ENCODE data around the gene EPHB6. TPM values are rescaled to one million over a fixed set of nuclear protein-coding genes. Genes with fewer than 3 reads are reported as not detected.

EPHB6 gene
- polyA plus RNA-seq, 1 of the 3 experiments (the other 2 are of a cell fraction), result 1.8 TPM

DNA sequence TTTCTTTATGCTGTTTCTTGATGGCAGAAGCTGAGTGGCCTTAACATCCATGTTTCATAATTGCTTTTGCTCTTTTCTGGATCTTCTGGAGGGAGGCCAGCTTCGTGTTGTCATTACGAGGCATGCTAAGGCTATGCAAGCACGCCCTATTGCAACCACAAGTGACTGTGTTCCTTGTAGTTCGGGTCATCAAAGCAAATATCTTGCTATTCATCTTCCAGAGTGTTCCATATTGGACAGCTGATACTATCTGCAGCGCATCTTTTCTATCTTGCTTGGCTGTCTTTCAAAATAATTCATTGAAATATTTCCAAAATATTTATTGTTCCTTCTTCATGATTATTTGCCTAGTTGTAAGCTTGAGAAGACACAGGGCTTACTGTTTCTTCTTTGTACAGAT, 5.0 kb downstream of the EPHB6 start:
- Histone ChIP-seq H3K4me2 (no peak overlapping the region), H3K9me2 (no peaks in the 10 kb centered on the region)
- whole genome bisulfite sequencing (ENCODE audit: low lambda C conversion rate), result 10% methylated on average over 5 of the region's 5 CpGs
- no peak for TF ChIP-seq RAD21 (IDR thresholded peaks at IDR 0.05; ENCODE audit: low read length)
- TF ChIP-seq, protein P1, sequence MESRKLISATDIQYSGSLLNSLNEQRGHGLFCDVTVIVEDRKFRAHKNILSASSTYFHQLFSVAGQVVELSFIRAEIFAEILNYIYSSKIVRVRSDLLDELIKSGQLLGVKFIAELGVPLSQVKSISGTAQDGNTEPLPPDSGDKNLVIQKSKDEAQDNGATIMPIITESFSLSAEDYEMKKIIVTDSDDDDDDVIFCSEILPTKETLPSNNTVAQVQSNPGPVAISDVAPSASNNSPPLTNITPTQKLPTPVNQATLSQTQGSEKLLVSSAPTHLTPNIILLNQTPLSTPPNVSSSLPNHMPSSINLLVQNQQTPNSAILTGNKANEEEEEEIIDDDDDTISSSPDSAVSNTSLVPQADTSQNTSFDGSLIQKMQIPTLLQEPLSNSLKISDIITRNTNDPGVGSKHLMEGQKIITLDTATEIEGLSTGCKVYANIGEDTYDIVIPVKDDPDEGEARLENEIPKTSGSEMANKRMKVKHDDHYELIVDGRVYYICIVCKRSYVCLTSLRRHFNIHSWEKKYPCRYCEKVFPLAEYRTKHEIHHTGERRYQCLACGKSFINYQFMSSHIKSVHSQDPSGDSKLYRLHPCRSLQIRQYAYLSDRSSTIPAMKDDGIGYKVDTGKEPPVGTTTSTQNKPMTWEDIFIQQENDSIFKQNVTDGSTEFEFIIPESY (IDR thresholded peaks at IDR 0.05; ENCODE audit: borderline replicate concordance, low read depth), result no peak
- peak; percentile 65 for TF ChIP-seq TCF12 (IDR thresholded peaks at IDR 0.05)
- no peak for TF ChIP-seq POLR2AphosphoS5 (IDR thresholded peaks at IDR 0.05; ENCODE audit: low read depth, low read length)
- TF ChIP-seq, protein P2, sequence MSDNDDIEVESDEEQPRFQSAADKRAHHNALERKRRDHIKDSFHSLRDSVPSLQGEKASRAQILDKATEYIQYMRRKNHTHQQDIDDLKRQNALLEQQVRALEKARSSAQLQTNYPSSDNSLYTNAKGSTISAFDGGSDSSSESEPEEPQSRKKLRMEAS (IDR thresholded peaks at IDR 0.05; ENCODE audit: low read depth), result no peak
- TF ChIP-seq, protein P3, sequence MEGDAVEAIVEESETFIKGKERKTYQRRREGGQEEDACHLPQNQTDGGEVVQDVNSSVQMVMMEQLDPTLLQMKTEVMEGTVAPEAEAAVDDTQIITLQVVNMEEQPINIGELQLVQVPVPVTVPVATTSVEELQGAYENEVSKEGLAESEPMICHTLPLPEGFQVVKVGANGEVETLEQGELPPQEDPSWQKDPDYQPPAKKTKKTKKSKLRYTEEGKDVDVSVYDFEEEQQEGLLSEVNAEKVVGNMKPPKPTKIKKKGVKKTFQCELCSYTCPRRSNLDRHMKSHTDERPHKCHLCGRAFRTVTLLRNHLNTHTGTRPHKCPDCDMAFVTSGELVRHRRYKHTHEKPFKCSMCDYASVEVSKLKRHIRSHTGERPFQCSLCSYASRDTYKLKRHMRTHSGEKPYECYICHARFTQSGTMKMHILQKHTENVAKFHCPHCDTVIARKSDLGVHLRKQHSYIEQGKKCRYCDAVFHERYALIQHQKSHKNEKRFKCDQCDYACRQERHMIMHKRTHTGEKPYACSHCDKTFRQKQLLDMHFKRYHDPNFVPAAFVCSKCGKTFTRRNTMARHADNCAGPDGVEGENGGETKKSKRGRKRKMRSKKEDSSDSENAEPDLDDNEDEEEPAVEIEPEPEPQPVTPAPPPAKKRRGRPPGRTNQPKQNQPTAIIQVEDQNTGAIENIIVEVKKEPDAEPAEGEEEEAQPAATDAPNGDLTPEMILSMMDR (IDR thresholded peaks at IDR 0.05), result no peak
- TF ChIP-seq, protein P4, sequence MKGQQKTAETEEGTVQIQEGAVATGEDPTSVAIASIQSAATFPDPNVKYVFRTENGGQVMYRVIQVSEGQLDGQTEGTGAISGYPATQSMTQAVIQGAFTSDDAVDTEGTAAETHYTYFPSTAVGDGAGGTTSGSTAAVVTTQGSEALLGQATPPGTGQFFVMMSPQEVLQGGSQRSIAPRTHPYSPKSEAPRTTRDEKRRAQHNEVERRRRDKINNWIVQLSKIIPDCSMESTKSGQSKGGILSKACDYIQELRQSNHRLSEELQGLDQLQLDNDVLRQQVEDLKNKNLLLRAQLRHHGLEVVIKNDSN (IDR thresholded peaks at IDR 0.05; ENCODE audit: borderline replicate concordance, low read depth), result no peak
- TF ChIP-seq RFX5 (IDR thresholded peaks at IDR 0.05; ENCODE audit: low read length), result no peak
- TF ChIP-seq, protein P5, sequence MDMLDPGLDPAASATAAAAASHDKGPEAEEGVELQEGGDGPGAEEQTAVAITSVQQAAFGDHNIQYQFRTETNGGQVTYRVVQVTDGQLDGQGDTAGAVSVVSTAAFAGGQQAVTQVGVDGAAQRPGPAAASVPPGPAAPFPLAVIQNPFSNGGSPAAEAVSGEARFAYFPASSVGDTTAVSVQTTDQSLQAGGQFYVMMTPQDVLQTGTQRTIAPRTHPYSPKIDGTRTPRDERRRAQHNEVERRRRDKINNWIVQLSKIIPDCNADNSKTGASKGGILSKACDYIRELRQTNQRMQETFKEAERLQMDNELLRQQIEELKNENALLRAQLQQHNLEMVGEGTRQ (IDR thresholded peaks at IDR 0.05; ENCODE audit: borderline replicate concordance, low read depth, low read length), result no peak
- TF ChIP-seq RCOR1 (IDR thresholded peaks at IDR 0.05; ENCODE audit: low read length), result no peak
- TF ChIP-seq, protein P6, sequence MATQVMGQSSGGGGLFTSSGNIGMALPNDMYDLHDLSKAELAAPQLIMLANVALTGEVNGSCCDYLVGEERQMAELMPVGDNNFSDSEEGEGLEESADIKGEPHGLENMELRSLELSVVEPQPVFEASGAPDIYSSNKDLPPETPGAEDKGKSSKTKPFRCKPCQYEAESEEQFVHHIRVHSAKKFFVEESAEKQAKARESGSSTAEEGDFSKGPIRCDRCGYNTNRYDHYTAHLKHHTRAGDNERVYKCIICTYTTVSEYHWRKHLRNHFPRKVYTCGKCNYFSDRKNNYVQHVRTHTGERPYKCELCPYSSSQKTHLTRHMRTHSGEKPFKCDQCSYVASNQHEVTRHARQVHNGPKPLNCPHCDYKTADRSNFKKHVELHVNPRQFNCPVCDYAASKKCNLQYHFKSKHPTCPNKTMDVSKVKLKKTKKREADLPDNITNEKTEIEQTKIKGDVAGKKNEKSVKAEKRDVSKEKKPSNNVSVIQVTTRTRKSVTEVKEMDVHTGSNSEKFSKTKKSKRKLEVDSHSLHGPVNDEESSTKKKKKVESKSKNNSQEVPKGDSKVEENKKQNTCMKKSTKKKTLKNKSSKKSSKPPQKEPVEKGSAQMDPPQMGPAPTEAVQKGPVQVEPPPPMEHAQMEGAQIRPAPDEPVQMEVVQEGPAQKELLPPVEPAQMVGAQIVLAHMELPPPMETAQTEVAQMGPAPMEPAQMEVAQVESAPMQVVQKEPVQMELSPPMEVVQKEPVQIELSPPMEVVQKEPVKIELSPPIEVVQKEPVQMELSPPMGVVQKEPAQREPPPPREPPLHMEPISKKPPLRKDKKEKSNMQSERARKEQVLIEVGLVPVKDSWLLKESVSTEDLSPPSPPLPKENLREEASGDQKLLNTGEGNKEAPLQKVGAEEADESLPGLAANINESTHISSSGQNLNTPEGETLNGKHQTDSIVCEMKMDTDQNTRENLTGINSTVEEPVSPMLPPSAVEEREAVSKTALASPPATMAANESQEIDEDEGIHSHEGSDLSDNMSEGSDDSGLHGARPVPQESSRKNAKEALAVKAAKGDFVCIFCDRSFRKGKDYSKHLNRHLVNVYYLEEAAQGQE (IDR thresholded peaks at IDR 0.05; ENCODE audit: low read depth, low read length), result no peak
- TF ChIP-seq TEAD4 (IDR thresholded peaks at IDR 0.05; ENCODE audit: borderline replicate concordance, insufficient read depth), result peak; percentile 36; the same call in 1 of the 2 replicates
- TF ChIP-seq SMC3 (IDR thresholded peaks at IDR 0.05; ENCODE audit: low read depth, low read length), result no peak
- TF ChIP-seq GABPA (IDR thresholded peaks at IDR 0.05; ENCODE audit: low read depth), result no peak
- peak; percentile 50 for TF ChIP-seq JUND (IDR thresholded peaks at IDR 0.05)
- no peak for TF ChIP-seq FOXM1 (IDR thresholded peaks at IDR 0.05; ENCODE audit: low read depth)
- TF ChIP-seq FOXJ3 (CRISPR knock-in tag; IDR thresholded peaks at IDR 0.05), result no peak
- no peak for TF ChIP-seq NRF1 (IDR thresholded peaks at IDR 0.05; ENCODE audit: low read depth, low read length)
- TF ChIP-seq FOSL2 (IDR thresholded peaks at IDR 0.05; ENCODE audit: borderline replicate concordance, low read depth), result no peak
- TF ChIP-seq YY1 (IDR thresholded peaks at IDR 0.05; ENCODE audit: low read depth), result no peak
- TF ChIP-seq, protein P7, sequence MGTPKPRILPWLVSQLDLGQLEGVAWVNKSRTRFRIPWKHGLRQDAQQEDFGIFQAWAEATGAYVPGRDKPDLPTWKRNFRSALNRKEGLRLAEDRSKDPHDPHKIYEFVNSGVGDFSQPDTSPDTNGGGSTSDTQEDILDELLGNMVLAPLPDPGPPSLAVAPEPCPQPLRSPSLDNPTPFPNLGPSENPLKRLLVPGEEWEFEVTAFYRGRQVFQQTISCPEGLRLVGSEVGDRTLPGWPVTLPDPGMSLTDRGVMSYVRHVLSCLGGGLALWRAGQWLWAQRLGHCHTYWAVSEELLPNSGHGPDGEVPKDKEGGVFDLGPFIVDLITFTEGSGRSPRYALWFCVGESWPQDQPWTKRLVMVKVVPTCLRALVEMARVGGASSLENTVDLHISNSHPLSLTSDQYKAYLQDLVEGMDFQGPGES (IDR thresholded peaks at IDR 0.05; ENCODE audit: low read depth, low read length), result no peak
- TF ChIP-seq TAF1 (IDR thresholded peaks at IDR 0.05; ENCODE audit: borderline replicate concordance, low read depth, low read length), result no peak
- peak in 1 of 2 experiments; percentile 55; a peak in 1 of 4 replicates for TF ChIP-seq EP300 (IDR thresholded peaks at IDR 0.05; ENCODE audit: borderline replicate concordance in 1 of 2, low read depth in 1 of 2, low read length in 1 of 2)
- TF ChIP-seq RXRA (IDR thresholded peaks at IDR 0.05; ENCODE audit: borderline replicate concordance, low read depth), result no peak
- no peak for TF ChIP-seq ELF1 (IDR thresholded peaks at IDR 0.05)

More for the DNA sequence above, 5.0 kb downstream of the EPHB6 start:
- Histone ChIP-seq H4K20me1 (ENCODE audit: insufficient read depth) (0 out of 2 replicates have a peak, but pooled peaks cover 4% of the 10 kb centered on the region), H3K9ac (no peak overlapping the region), H3K79me2 (ENCODE audit: insufficient read depth) (no peaks in the 10 kb centered on the region), H3K27me3 (ENCODE audit: insufficient read depth) (peaks cover 17% of the 10 kb centered on the region), H3K9me3 (no peaks in the 10 kb centered on the region), H3K36me3 (replicated peaks in 1 of 2; ENCODE audit: control insufficient read depth in 1 of 2, insufficient read depth in 2 of 2, low read length in 1 of 2) (no peaks in the 10 kb centered on the region), H3F3A (replicated peaks; ENCODE audit: insufficient read depth) (peaks cover 5% of the 10 kb centered on the region), H3K4me1 (ENCODE audit: control insufficient read depth in 1 of 2, insufficient read depth in 2 of 2, low read depth in 1 of 2, low read length in 1 of 2) (peaks cover 0 to 9% of the 10 kb centered on the region in 2 experiments; a peak in 2 of 4 replicates), H3K27ac (ENCODE audit: low read depth in 2 of 2, low read length in 1 of 2) (no peak overlapping the region), H3K4me3 (ENCODE audit: low read depth in 2 of 2, low read length in 1 of 2) (no peak overlapping the region), H2AFZ (ENCODE audit: low read depth) (no peak overlapping the region)
- DNase-seq, result no peak
- ChIA-PET POLR2A (no interaction called here), CTCF (interaction anchor here (0.6 to 7.8 kb wide), 9 partner anchors 7 to 1910 kb away, joined by 3 to 154 read pairs (median 4); no protein-coding TSS in a partner anchor)
